GM21515 (cell line): ENCODE results near the gene ANKRD18A.
"Not testable (repeated sequence)": the region's sequence is repeated elsewhere in the genome, so short reads cannot be mapped to it uniquely, and the experiment has no call there.

Source experiments
- ATAC-seq: cut with Tn5 transposase; IDR thresholded peaks from one replicate; pipeline ENCODE4 v1.9.1; 2021; ENCODE audit not compliant: unreplicated experiment

Gene ANKRD18A

DNA sequence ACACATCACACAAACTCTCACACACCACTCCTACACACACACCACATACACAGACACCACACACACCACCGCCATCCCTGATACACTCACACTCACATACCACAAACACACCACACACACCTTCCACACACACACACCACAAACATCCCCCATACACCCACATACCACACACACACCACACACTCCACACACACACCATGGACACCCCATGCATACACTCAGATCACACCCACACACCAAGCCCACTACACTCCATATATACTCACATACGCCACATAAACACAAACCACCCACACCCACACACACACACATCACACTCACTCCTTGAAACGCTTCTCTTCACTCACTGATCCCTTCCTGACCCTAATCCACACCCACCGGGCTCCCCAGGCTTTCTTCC, 9.1 kb upstream of the ANKRD18A start:
- ATAC-seq, result no peak

DNA sequence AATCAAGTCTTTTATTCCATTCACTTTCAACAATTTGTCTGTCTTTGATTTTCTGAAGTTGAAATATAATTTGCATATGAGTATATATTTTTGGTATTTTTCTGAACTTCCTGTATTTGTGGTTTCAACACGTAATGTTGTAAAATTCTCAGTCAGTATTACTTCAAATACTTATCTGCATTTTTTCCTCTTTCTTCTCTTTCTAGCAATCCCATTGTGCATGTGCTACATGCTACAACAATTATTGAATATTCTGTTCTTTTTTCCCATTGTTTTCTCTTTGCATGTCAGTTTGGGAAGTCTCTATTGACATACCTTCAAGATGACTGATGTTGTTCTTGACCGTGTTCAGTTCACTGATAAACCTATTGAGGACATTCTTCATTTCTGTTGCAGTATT, 5.6 kb upstream of the ANKRD18A start:
- ATAC-seq, result no peak

DNA sequence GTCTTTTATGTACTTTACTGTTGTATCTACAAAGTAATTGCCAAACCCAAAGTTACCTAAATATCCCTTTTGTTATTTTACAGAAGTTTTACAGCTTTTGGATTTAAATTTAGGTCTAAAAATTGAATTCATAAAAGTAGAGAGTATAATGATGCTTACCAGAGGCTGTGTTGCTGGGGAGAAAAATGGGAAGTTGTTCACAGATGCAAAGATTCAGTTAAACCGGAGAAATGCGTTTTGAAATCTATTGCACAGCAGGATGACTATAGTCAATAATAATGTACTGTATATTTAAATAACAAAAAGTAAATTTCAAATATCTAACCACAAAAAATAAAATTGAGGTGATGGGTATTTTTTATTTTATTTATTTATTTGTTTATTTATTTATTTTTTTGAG, 2.6 kb upstream of the ANKRD18A start:
- ATAC-seq, result no peak

DNA sequence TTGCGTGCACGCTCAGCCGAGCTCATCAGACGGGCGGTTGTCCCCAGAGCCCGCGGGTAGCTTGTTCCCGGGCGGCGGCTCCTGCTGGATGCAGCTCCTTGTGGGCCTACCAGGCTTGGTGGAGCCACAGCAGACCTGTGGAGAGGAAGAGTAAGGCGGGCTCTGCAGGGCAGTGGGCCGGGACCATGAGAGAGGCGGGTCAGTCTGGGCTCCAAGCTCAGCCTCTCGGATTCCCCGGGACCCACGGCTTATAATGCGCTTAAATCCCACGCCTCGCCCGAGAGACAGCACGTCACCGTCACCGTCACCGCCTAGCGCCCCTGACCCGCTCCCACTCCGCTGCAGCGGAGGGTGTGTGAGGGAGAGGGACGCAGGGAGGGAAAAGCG, 1.9 kb upstream of the ANKRD18A start:
- no peak for ATAC-seq

DNA sequence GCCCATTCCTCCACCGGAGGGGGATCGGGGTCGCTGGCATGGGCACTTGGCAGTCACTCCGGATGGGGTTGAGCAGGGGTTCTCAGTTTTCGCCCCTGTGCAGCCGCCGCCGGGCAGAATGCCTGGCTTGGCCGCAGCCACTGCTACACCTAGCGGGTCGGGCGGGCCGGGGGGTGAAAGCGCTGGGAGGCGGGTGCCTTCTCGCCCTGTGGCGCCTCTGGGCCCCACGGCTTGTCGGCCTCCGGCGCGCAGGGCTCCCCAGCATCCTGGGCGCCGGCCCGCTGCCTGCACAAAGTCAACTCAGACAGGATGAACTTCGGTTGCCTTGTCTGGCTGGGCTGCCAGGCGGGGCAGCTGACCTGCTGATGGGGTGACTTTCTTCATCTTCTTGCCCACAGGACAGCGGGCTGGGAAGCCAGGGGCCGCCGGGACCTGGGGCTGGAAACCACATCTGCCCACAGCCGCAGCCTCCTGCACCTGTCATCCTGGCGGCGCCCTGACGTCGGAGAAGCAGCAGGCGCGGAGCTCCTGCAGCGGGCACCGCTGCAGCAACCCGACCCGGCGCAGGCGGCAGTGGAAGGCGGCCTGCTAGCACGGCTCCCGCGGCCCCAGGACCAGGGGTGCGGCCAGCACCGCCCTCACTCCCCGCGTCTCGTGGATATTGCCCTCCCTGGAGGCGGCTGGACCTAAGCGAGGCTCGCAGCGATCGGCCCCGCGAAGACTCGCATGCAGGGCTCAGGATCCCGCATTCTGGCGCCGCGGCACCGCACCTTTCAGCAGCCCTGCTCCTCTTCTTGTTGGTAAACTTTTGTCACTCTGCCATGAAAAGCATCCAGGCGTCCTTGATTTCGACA, 1.3 kb upstream of the ANKRD18A start:
- ATAC-seq, result peak; percentile 36

DNA sequence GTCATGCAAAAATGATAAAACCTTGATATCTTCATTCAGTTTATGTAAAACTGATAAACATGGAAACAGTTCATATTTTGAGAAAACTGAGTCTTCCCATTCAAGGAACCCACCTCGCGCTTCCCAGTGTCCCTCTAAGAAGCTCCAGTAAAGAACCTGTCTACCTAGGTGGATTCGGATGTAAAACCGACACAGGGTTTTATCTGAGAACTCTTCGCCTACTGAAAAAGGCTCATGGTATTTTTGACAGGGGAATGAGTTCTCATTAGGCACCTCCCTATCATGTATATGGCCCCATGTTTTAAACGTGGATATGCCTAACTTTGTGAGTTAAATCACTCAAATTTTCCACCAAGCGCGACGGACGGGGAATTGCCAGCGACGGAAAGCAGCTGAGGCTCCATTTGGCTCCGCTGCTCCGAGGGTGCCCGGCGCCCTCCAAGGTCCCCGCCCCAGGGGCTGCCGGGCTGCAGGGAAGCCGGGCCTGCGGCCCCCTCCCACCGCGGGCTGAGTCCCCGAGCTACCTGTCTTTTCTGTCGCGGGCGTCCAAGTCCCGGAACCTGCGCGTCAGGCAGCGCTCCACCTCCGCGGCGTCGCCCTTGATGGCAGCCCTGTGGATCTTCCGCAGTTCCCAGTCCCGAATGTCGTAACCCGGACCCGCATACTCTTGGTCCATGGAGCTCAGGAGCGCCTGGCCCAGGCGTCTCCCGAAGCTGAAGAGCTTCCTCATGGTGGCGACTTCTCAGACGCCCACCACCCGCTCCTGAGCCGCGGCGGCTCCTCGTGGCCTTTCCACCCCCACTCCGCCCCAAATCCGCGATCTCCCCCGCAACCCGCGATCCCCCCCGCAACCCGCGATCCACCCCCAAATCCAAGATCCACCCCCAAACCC, 594 bp downstream of the ANKRD18A start:
- no peak for ATAC-seq

DNA sequence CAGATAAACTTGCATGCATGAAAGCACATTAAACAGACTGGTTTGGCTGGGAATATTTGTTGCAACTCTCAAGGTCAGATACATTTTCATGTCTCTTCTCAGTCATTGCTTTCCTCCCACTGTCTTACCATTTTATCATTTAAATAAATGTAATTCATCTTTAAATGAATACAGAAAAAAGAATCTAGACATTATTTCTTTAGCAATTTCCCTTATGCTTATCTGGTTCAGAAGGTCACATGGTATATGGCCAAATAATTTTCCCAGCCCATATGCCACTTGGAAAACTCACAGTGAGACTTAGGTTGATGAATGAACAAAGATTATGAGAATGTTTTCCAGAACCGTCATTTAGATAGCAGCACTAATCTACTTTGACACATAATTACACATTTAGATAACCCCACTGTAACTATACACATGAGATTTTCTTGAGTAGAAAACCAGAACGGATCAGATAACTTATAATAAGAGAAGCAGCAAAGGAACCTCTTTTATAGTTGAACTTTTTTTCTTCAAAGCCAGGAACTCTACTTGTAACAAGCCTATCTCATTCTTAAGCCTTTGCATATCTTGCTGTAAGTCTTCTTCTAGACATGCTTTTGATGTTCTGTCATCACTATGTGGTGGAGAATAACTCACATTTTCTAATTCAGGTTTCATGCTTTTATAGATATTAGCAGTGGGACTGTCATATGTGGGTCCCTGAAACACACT, 22.2 kb downstream of the ANKRD18A start:
- ATAC-seq, result not testable (repeated sequence)

DNA sequence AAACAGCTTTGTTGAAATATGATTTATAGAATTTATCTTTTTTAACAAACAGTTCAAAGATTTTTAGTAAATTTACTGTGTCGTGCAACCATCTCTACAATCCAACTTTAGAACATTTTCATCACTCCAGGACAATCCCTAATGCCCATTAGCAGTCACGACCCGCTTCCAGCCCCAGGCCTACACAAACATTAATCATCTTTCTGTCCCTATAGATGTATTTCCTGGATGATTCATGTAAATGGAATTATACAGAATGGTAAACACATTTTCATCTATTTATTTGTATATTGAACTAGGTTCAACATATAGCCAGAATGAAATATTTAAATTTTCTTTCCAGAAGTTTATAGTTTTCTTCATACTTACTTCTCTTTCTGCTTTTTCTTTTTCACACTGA, 25.3 kb downstream of the ANKRD18A start:
- ATAC-seq, result not testable (repeated sequence)

DNA sequence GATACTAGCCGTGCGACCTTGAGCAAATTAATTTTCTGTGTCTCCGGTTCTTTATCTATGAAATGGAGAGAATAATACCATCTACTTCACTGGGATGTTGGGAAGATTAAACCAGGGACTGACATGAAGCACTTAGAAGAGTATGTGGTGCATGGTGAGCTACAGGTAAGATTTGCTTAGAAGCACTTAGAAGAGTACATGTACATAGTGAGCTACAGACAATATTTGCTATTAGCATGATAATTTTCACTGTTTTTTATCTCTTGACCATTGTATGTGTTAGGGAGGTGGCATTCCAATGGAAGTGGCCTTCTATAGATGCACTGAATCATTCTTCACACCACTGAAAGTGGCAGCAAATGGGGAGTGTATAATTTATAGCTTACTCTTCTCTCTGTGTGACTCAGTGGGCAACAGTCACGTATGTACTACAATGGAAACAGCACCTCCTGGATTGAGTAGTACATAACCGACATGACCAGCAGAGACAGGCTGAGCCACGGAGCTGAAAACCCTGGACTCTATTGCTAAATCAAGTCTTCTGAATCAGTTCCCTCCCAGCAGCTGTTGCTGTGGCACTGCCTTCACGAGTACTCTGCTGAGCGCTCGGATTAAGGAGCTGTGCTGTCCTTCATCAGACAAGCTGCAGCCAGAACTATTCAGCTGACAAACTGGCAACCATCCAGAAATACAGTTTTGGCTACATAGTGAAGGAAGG, 28.9 kb downstream of the ANKRD18A start:
- not testable (repeated sequence) for ATAC-seq

DNA sequence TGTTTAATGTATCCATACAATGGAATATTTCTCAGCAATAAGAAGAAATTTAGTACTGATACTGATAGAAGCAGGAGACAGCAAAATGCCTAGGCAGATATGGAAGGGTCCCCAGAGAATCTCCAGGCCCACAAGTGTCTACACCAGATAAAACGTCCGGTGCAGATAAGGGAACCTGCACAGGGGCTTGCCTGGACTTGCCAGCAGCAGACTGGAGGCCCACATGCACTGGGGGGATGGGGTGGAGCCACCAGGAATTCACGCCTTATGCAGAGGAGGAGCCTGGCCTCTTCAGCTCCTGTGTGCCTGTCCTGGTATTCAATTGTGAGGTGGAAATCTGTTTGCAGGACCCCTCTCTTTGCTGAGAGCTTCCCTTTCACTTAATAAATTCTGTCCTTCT, 36.6 kb downstream of the ANKRD18A start:
- not testable (repeated sequence) for ATAC-seq

DNA sequence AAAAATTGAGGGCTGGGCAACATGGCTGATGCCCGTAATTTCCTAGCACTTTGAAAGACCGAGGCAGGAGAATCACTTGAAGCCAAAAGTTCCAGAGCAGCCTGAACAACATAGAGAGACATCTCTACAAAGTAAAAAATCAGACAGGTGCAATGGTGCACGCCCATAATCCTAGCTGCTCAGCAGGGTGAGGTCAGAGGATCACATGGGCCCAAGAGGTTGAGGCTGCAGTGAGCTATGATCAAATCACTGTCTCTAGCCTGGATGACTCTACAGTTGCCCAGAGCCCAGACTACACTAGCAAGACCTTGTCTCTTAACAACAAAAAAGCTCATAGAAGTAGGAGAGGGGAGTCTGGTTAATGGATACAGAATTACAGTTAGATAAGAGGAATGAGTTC, 40.3 kb downstream of the ANKRD18A start:
- not testable (repeated sequence) for ATAC-seq

DNA sequence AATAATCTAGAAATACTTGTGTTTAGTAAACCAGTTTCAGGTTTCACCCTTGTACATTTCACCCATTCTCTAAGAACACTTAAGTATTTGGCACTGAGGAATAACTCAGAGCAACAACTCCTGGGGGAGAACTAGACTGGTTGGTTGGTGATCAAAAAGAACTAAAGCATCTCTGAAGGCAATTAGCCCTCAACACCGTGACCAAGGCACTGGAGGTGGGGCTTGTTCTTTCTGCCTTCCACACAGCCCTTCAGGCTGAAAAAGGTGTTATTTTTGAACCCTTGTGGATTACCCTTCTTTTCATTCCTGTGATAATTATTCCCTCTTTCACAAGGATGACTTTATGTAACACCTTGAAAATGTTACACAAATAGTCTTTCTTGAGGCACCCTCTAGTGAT, 44.2 kb downstream of the ANKRD18A start:
- not testable (repeated sequence) for ATAC-seq

DNA sequence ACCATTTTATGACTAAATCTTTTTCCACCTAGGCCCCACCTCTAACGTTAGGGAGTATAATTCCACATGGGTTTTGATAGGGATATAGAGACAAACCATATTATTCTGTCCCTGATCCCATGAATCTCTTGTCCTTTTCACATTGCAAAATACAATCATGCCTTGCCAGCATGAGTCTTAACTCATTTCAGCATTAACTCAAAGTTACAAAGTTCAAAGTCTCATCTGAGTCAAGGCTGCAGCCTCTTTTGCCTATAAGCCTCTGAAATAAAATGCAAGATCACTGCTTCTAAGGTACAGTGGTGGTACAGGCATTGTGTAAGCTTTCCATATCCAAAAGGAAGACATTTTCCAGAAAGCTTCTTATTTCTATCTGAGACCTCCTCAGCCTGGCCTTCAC, 54.3 kb downstream of the ANKRD18A start:
- ATAC-seq, result not testable (repeated sequence)

DNA sequence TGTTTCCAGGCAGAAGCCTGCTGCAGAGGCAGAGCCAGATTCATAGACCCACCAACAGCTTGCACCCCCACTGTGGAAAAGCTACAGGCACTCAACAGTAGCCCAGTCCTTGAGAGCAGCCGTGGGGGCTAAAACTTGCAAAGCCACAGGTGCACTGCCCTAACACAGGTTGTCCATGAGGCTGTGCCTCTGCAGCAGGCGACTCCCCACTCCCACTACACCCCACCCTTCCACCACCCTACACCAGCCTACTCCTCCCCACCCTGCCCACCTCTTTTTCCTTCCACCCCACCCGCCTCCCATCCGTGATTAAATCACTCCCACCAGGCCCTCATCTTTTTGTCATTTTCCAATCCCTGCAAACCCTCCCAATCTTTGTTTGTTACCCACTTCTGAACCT, 55.2 kb downstream of the ANKRD18A start:
- not testable (repeated sequence) for ATAC-seq

DNA sequence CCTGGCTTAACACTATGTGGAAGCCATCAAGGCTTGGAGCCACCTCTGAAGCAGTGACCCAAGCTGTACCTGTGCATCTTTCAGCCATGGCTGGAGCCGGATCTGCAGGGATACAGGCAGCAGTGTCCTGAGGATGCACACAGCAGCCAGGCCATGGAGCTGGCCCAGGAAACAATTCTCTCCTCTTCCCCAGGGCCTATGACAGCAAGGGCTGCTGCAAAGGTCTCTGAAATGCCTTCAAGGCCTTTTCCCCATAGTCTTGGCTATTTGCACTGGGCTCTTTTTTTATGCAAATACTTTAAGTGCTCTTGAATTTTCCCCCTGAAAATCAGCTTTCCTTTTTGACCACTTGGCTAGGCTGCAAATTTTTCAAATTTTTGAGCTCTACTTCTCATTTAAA, 56.5 kb downstream of the ANKRD18A start:
- ATAC-seq, result not testable (repeated sequence)

DNA sequence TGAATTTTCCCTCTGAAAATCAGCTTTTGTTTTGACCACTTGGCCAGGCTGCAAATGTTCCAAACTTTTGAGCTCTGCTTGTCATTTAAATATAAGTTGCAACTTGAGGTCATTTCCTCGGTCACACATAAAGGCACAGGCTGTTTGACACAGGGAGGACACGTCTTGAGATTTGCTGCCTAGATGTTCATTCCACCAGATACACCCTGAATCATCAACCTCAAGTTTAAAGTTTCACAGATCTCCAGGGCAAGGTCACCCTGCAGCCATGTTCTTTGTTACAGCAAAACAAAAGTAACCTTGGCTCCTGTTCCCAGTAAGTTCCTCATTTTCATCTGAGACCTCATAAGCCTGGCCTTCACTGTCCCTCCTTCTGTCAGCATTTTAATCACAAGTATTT, 59.3 kb downstream of the ANKRD18A start:
- not testable (repeated sequence) for ATAC-seq

DNA sequence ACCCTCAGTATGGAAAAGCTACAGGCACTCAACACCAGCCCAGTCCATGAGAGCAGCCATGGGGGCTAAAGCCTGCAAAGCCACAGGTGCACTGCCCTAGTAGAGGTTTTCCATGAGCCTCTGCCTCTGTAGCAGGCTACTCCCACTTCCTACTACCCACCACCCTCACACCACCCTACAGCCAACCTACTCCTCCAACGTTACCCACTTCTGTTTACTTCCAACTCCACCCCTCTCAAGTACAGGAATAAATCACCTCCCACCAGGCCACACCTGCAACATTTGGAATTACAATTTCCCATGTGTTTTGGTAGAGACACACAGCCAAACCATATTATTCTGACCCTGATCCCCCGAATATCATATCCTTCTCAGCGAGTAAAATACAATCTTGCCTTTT, 61.2 kb downstream of the ANKRD18A start:
- not testable (repeated sequence) for ATAC-seq

DNA sequence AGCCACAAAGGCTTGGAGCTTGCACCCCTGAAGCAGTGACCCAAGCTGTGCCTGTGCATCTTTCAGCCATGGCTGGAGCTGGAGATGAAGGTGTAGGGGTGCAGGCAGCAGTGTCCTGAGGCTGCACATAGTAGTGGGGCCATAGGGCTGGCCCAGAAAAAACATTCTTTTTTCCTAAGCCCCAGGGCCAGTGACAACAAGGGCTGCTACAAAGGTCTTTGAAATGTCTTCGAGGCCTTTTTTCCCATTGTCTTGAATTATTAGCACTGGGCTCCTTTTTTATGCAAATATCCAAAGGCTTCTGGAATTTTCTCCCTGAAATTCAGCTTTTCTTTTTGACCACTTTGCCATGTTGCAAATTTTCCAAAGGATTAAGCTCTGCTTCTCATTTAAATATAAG, 62.6 kb downstream of the ANKRD18A start:
- ATAC-seq, result not testable (repeated sequence)

DNA sequence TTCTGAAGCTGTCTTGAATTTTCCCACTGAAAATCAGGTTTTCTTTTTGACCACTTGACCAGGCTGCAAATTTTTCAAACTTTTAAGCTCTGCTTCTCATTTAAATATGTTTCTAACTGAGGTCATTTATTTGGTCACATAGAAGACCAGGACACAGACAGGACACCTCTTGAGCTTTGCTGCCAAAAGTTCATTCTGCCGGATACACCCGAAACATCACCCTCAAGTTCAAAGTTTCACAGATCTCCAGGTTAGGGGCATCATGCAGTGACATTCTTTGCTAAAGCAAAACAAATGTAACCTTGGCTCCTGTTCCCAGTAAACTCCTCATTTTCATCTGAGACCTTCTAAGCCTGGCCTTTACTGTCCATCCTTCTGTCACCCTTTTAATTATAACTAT, 65.4 kb downstream of the ANKRD18A start:
- ATAC-seq, result not testable (repeated sequence)

DNA sequence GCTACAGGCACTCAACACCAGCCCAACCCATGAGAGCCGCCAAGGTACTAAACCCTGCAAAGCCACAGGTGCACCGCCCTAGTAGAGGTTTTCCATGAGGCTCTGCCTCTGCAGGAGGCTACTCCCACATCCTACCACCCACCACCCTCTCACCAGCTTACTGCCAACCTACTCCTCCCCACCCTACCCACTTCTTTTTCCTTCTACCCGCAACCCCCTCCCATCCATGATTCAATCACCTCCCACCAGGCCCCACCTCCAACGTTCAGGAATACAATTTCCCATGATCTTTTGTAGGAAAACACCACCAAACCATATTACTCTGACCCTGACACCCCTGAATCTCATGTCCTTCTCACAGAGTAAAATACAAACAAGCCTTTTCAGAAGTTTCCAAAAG, 67.4 kb downstream of the ANKRD18A start:
- not testable (repeated sequence) for ATAC-seq
